HG02840 (cell line): Measurements from ENCODE around the gene DNAI1.

Experiments
- ATAC-seq: cut with Tn5 transposase; IDR thresholded peaks from one replicate; pipeline ENCODE4 v1.9.1; 2021; ENCODE audit warnings: mild to moderate bottlenecking, moderate library complexity, moderate number of reproducible peaks; ENCODE audit not compliant: unreplicated experiment, low FRiP score

Gene DNAI1

DNA sequence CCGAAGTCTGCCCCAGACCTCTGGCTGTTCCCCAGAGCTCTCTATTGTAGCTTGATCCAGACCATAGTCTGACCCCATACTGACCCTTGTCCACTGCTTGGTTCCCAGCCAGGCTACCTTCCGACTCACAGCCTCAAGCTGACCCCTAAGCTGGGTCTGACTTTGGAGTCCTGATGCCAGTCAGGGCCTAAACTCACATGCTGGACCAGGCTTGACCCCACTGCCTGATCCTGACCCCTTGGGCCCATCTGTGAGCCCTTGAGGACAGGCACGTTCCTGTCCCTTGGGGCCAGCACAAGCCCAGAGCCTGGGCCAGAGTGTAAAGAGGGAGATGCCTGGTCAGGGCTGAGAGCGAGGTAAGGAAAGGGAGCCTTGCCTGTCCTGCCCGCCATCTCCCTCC is 96.9 kb downstream of the DNAI1 start:
- no peak for ATAC-seq

- ATAC-seq = no peak
These were observed 97.4 kb downstream of the DNAI1 start for GRCh38 chr9:34555936-34556525.

DNA sequence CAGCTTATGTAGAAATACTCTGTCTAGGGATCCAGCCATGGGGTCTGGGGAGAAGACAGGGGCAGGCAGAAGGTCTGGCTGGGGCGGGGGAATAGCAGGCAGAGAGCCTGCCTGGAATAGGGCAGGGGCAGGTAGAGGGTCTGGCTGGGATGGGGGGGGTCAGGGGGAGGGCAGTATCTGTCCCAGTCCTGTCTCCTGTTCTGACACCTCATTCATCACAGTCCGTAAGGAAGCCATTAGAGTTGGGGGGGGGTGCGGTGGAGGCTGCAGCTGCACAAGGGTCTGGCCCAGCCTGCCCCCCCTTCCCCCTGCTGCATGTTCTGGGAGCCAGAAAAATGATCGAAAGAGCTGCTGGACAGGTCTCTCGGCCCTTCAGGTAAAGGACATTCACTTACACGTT is 98.3 kb downstream of the DNAI1 start:
- no peak for ATAC-seq

DNA sequence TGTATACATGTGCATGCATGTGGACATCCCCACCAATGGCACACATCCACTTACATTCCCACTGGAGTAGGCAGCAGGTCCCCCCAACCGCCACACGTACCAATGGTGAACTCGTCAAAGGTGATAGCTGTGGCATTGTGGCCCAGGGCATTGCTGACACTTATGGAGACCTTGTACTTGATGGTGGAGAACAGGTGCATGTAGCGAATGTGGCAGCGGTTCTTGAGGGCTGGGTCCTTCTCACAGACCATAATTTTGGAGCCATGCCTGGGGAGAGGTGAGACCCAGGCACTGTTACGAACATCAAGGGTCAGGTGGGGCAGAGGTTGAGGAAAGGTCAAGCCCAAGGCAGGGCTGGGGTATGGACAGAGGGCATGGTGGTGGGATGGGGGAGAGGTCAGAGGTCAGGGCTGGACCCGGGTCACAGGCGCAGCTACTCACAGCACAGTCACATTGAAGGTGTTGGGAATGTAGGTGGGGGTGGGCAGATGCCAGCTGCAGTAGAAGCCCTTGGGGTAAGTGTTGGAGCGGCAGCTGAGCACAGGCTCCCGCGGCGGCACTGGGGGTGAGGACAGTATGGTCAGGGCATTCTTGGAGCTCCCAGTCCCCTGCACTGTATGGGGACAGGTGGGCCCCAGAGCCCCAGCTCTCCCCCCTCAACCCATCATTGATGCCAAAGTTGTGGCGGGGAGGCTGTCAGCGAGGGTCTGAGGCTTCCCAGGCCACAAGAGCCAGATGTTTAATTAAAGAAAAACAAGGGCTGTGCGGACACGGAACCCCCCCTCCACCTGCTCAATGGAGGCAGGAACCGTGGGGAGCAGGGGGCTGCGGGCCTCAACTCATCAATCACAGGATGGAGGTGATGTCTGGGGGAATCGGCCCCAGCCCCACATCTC is 99.1 kb downstream of the DNAI1 start:
- ATAC-seq = no peak

- ATAC-seq = no peak
These were observed 99.8 kb downstream of the DNAI1 start for GRCh38 chr9:34558364-34558763.

DNA sequence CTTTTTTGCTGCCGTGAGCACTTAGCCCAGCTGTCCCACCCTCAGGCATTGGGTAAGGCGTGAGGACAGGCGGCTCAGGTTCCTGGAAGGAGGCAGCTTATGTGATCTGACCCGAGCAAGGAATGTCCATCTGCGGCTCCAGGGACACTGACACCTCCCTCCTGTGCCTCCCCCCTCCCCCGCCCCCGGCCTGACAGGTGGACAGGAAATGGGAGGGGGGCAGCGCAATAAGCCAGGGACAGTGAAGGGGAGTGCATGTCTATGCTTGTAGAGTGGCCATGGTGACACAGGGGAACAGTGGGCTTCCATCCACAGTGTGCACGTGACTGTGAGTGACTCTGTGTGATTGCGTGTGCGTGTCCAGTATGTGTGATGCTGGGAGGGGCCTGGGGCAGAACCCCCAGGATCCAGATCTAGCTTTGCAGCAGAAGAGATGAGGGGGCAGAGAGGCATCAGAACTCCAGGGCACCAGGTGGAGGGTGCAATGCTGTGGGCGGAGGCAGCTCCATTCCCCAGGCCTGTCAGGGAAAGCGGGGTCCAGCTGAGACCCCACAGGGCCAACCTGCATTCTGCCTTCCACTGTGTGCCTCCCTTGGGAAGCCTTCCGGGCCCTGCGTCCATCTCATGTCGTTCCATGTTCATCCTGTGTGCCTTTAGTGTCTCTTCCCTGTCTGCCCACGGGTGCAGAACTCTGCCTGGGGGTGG is 100.5 kb downstream of the DNAI1 start:
- ATAC-seq = no peak

DNA sequence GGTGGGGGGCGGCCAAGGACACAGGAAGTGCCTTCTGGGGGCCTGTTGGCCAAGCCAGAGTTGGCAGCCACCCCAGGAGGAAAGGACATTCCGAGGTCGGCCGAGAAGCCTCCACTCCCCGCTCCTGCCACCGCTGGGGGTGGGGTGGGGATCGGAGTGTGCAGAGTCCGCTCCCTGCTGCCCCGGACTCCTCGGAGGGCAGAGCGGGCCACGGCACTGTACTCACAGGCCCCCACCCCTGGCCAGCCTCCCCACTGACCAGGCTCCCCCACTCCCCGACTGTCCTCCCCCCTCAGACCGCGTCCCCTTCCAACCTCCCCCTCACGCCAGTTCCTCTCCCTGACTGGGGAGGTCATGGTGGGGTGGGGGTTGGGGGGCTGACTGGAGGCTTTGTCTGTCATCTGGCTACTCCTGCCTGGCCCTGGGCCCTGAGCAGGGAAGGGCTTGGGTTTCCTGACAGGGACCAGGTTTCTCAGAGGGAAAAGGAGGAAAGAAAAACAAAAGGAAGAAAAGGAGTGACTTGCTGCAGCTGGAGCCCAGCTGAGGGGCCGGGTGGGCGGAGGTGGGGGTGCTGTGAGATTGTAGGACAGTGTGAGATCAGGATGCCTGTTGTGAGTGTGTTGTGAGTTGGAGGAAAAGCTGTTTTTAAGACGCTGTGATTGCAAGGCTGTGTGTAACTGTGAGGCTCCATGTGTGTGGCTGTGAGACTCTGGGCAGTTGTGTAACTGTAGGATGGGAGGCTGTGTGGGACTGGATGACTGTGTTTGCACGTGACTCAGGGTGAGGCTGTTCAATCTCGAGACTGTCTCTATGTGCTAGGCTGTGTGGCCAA is 101.2 kb downstream of the DNAI1 start:
- ATAC-seq = no peak

GRCh38 chr9:34560599-34561214 is 102.1 kb downstream of the DNAI1 start:
- ATAC-seq = no peak

DNA sequence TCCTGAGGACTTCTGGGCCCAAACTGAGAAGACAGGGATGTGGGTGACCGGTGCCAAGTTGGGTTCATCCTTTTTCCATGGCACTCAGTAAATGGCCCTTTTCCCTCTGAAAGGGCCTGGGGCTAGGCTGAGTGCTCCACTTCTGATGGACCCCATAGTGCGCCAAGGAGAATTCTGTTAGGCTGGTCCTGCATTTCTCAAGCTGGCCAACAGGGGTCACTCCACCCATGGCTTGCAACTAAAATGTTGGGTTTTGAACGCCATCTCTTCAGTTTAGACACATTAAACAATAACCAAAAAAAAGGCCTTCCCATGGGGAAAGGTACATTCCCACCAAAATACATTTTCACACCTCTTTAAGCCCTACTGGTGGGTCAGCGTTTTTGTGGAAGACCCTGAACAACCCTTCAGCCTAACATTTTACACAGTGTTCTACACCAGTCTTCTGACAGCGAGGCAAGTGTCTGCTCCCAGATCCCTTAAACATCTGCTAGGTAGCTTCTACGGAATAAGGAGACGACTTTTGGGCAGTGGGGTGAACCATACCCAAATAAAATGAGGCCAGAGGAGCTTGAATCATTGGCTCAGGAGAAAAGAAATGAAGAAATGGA is 103.6 kb downstream of the DNAI1 start:
- ATAC-seq = no peak

- ATAC-seq = no peak
These were observed 104.7 kb downstream of the DNAI1 start for GRCh38 chr9:34563262-34563661.

DNA sequence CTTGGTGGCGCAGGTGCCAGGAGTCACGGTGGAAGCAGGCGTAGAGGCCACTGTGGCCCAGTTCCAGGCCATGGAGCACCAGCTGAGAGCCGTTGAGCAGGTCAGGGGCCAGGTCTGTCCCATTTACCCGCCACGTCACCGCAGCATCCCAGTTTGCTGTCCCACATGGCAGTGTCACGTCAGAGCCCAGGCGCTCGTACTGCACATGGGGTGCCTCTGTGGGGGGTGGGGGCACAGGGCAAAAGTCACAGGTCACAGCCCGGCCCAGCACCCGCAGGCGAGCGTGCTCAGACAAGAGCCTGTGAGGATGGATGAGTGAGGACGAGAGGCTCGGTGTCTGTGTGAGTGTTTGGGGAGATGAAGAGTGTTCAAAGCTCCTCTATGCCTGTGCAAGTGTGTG is 106.0 kb downstream of the DNAI1 start:
- ATAC-seq = no peak

GRCh38 chr9:34565856-34566255 is 107.3 kb downstream of the DNAI1 start:
- ATAC-seq = no peak

DNA sequence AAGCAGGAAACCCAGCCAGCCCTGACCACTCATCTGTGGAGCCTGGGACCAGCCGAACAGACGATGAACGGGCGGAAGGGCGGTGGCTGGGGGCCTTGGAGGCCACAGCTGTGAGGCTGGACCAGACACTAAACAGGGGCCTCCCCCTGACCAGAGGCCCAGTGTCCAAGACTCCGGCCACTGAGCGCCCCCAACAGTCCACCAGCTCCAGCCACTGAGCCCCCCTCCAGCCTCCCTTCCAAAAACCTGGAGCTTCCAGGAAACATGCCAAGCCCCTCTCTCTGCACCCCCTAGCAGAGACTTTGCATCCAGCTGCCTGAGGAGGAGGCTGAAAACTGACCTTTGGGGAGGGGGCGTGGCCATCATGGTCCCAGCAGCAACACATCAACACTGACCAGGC is 107.7 kb downstream of the DNAI1 start:
- ATAC-seq = no peak

DNA sequence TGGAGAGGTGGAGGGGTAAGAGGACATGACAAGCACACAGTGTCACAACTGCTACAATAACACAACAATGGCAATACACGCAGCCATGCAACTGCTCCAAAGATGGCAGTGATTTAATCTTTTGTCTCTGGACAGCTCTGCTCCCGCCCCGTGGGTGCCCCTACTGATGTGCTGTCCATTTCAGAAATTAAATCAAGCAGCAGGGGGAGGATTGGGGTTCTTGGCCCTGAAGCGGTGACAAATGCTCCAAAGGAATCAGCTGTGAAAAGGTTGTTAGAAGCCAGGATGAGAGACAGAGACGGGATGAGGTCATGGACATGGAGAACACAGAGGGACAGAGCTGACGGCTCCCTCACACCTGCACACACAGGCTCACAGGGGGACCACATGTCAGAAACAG is 108.4 kb downstream of the DNAI1 start:
- no peak for ATAC-seq

DNA sequence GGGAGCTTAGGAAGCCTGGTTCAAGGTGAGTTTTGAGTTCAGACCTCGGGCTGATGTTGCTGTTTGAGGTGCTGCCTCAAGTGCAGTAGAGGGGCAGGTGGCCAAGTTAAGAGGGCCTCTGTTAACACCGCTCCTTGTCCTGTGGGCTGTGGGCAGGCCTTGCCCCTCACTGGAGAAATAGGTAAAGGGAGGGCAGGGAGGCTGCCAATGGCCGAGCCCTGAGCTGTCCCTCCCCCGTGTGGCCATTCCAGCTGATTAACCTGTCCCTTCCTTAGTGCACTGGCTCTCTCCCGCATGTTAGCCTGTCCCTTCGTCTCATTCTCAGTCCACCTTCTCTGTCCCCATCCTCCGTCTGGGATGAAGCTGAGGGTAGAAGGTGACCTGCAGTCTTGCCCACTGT is 109.5 kb downstream of the DNAI1 start:
- ATAC-seq = no peak

- ATAC-seq = no peak
These were observed 110.2 kb downstream of the DNAI1 start for GRCh38 chr9:34568774-34569173.

DNA sequence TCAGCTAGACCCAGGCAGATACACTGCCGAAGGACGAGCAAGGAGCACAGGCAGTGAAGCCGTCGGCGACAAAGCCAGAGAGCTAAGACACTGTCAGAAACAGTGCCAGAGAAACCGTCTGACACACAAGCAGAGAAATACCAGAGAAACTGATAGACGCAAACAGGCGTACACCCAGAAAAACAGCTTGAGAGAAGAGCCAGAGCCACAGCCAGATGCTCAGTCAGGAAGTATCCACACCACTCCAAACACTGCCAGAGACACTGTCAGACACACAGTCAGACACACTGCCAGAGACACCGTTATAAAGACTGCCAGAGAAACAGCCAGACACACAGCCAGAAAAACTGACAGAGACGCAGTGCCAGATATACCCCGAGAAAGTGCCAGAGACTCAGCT is 111.8 kb downstream of the DNAI1 start:
- no peak for ATAC-seq
